GM19397 (cell line): ENCODE data around the gene HTATIP2.
"Not testable (repeated sequence)": the region's sequence is repeated elsewhere in the genome, so short reads cannot be mapped to it uniquely, and the experiment has no call there.

ENCODE experiments used
- ATAC-seq: cut with Tn5 transposase; IDR thresholded peaks from one replicate; pipeline ENCODE4 v1.9.1; 2021; ENCODE audit warnings: mild to moderate bottlenecking, moderate library complexity; ENCODE audit not compliant: unreplicated experiment

HTATIP2 gene

DNA sequence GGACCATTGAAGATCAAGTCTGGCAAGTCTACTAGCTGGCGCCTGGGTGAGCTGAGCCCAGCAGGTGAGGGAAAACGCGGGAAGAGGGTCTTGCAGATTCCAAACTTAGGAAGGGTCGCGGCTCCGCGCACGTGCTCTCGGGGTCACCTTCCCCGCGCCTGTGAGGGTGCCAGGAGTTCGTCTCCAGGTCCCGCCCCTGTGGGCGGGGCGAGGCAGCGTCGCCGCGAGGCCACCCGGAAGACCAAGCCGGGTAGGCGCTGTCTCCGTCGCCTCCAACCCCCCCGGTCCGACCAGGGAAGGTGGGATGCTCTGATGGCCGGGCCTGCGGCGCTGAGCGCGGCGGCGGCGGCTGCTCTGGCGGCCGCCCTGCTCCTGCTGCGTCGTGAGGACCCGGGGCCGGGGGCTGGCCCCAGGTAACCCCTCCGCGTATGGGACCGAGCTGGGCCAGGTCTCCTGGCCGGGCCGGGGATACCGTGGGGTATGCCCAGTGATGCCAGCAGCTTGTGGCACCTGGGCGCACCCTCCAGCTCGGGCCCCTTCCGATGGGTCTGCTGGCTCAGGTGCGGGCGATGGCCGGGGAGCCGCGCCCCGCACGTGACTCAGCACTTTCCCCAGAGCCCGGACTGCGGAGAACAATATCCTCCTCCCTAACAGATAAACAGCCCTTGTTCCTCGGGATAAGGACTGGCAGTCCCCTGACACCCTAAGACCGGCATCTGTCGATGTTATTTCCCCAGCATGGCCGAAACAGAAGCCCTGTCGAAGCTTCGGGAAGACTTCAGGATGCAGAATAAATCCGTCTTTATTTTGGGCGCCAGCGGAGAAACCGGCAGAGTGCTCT, at the start of gene HTATIP2:
Gene HTATIP2, plus strand, starts transcription at position 215 of the 841 bp plus-strand sequence. Its CDS starts 524 bp downstream, at position 739.
- ATAC-seq, result peak; percentile 97

GRCh38 chr11:20315800-20316199, 47.7 kb upstream of the HTATIP2 start:
- no peak for ATAC-seq

GRCh38 chr11:20321177-20321576, 42.3 kb upstream of the HTATIP2 start:
- ATAC-seq, result no peak

DNA sequence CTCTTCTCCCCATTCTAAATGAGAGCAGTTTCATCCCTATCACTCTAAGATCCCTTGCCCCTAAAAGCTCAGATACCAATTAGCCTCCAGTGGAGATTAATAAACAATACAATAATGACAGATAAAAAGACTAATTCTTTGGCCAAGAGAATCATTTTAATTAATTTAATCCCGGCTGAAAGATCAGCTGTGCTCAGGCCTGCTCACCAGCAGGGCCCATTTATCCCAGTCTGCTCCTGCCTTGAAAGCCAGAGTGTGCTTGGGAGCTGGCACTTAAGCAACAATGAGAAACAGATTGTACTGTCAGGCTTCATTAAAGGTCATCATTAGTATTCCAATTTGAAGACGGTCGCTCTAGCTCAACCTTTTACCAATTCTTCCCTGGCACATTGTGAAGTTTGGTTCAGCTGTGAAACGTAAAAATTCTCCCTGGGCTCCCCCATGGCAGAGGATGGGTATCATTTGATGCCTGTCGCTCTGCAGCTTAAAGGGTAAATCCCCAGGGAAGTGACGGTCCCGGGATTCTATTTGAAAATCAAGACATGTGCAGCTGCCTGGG, 36.1 kb upstream of the HTATIP2 start:
- no peak for ATAC-seq

GRCh38 chr11:20336056-20336455, 27.5 kb upstream of the HTATIP2 start:
- no peak for ATAC-seq

- ATAC-seq, result no peak
Measured at GRCh38 chr11:20337526-20338154, 25.9 kb upstream of the HTATIP2 start.

DNA sequence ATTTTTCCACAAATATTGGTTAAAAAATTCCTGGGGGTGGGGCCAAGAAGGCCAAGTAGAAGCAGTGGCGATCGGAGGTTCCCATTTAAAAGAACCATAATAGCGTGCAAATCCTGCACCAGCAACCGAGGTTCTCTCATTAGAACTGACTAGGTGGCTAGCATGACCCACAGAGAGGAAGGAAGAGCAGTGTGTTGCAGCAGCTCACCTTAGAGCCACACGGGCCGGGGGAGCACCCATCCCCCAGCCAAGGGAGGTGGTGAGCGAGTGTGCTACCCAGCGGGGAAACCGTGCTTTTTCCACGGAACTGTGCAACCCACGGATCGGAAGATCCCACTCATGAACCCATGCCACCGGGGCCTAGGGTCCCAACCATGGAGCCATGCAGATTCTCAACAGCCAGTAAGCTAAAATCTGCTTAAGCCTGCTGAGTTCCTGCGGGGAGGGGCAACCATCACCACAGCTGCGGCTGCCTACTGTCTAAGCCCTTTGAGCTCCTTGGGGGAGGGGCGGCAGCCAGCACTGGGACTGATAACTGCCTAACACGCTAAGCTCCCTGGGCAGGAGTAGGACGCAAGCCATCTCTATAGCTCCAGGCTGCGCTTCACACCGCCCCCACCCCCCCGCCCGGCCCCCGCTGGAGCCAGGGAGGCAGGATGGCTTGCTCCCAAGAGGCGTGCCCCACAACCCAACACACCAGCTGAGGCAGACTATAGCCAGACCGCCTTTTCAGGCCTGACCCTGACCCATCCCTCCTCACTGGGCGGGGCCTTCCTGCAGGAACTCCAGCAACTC, 21.0 kb upstream of the HTATIP2 start:
- ATAC-seq, result no peak

GRCh38 chr11:20351136-20351535, 12.4 kb upstream of the HTATIP2 start:
- no peak for ATAC-seq

DNA sequence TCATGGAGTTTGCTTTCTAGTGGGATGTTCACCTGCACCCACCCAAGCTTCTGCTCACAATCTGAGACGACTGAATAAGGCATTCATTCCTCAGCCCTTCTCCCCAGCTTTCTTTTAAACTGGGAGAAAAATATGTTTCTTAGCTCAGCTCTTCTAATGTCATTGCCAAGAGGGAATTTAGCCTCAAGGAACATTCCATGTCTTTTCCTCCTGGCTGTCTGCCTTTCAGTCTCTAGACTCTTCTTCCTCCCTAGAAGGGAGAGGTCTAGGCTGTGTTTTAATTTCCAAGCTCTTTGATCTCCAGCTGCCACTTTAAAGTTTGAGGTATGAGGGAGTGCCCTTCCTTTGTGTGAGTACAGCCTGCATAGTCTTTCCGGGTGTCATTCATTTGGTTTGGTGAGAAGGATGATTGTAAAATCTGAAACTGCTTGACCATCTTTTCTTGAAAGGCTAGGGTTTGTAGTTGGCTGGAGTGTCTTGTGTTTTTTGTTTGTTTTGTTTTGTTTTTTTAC, 11.7 kb upstream of the HTATIP2 start:
- ATAC-seq, result no peak

DNA sequence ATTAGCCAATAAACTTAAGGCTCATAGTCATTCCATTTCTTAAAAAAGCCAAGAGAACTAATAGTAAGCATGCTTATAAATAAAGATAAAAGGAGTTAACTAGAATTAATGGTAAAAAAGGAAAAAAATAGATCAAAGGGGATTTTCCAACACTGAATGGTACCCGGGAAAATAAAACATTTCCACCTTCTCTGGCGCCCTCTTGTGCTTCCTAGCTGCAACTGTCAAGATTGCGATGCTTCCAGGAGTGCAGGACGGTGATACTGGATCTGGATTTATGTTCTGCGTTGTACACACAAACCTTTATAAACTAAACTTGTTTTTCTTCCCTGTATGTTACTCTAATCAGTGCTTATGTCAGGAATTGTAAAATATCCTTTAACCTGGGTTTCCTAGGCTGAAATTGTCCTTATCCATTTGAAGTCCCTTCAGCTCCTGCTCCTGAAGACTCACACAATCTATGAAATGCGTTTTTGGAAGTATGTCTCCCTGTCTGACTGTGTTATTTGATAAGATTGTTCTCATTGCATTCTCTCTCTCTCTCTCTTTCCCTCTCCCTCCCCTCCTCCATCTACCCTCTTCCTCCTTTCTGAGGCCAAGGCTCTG, 9.6 kb upstream of the HTATIP2 start:
- ATAC-seq, result no peak

DNA sequence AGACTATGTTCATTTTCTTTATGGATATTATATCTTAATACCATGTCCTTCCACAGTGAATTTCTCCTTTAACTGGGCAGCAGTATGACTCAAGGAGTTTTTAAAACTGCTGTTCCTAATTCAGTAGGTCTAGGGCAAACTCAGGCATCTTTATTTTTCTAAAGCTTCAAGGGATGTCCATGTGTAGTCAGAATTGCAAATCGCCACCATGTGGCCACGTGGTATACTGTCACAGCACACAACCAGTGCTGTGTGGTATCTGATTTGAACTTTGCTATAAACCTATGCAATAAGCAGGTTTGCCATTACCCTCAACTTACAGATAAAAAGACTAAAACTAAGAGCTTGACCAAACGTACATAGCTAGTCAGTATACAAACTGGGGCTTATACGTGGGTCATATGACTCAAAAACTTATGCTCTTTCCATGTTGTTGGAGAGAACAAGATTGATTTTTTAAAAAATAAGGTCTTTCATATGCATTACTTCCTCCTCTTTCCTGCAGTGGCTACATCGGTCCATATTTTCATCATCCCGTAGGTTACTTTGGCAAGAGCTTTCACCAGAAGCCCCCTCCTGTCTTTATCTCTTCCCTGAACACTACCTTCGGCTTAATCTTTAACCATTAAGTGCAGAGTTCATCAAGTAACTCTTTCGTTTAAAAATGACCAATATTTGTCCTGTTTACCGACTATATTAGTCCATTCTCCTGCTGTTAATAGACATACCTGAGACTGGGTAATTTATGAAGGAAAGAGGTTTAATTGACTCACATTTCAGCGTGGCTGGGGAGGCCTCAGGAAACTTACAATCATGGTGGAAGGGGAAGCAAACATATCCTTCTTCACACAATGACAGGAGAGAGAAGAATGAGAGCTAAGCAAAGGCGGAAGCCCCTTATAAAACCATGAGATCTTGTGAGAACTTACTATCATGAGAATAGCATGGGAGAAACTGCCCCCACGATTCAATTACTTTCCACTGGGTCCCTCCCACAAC, 8.0 kb upstream of the HTATIP2 start:
- peak; percentile 82 for ATAC-seq

- no peak for ATAC-seq
Measured at GRCh38 chr11:20357150-20357549, 6.4 kb upstream of the HTATIP2 start.

- ATAC-seq, result no peak
Measured at GRCh38 chr11:20360650-20361049, 2.9 kb upstream of the HTATIP2 start.

DNA sequence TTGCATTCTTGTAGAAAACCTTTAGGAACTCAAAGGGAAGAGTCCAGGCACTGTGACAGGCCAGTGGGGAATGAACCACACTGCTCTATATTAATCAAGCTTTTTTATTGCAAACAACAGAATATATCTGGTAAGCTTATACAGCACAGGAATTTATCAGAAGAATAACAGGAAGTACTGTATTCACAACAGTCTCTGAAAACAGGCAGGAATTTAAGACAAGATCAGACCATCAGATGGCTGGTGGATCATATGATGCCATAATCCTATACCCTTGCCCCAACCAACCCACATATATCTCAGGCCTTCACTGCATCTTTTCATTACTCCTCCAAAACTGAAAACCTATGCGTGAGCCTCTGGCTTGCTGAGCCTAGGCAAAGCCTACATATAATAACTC, 1.0 kb upstream of the HTATIP2 start:
- ATAC-seq, result no peak

DNA sequence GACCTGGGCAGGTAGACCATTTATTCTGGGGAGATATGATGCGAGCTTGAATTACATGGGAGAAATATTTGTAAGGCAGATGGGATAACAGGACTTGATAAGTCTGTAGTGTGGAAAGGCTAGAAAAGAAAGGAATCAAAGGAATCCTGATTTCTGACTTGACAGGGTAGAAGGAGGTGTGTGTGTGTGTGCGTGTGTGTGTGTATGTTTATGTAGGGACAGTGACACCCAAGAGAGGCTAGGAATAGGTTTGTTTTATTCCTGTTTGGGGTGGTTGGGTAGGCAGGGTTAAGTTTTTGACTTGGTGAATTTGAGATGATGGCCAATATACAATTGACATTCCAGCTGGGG, 390 bp upstream of the HTATIP2 start:
- no peak for ATAC-seq

DNA sequence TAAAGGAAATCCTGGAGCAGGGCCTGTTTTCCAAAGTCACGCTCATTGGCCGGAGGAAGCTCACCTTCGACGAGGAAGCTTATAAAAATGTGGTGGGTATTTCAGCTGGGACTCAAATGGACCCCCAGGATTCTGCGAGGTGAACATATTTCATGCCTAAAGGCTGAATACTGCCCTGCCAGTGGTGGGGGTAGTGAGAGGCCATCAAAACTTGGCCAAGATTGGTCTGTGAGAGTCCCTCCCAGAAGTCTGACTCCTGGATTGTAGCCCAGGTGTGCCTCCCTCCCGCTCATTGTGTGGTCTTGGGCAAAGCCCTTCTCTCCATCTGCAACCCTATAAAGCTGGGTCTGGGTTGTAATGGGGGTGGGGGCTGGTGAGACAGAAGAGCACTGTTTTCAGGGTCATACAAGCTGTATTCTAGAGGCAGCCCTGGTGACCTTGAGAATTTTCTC, 853 bp downstream of the HTATIP2 start:
- no peak for ATAC-seq

DNA sequence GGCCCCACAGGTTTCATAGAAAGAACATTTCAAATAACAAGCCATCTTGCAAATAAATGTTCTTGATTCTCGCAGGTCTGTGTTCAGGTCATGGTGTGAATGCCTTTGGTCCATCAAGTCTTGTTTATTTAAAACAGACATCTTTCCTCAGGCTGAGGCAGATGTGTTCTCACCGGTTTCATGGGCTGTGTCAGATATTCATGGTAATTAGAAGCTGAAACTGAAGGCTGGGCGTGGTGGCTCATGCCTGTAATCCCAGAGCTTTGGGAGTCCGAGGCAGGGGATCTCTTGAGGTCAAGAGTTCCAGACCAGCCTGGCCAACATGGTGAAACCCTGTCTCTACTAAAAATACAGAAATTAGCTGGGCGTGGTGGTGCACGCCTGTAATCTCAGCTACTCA, 2.0 kb downstream of the HTATIP2 start:
- not testable (repeated sequence) for ATAC-seq

- no peak for ATAC-seq
Measured at GRCh38 chr11:20367313-20367948, 3.9 kb downstream of the HTATIP2 start.

GRCh38 chr11:20368438-20368837, 4.9 kb downstream of the HTATIP2 start:
- ATAC-seq, result no peak
